Stimulated activated CD4-positive, alpha-beta T cell treated with anti-CD3 and anti-CD28 coated beads, Interleukin-12 subunit alpha, Interleukin-12 subunit beta, amount 100 ng/mL, for 24 hours (primary cell): ENCODE measurements around the gene DNAJC18.
"Not testable (repeated sequence)": the region's sequence is repeated elsewhere in the genome, so short reads cannot be mapped to it uniquely, and the experiment has no call there.

Experiments
- DNase-seq, 2 experiments: peaks; one replicate each; pipeline ENCODE4 v3.0.0-alpha.2; 2020; ENCODE audit warnings: low read depth in 2 of 2

DNAJC18 gene

GRCh38 chr5:139426203-139426885 lies 13.0 kb downstream of the DNAJC18 start:
- no peak for DNase-seq

GRCh38 chr5:139425497-139425896 lies 13.8 kb downstream of the DNAJC18 start:
- DNase-seq = no peak

GRCh38 chr5:139422307-139422893 lies 16.9 kb downstream of the DNAJC18 start:
- DNase-seq = no peak

- no peak for DNase-seq
These were observed 19.8 kb downstream of the DNAJC18 start for GRCh38 chr5:139419226-139420192.

GRCh38 chr5:139418793-139419192 lies 20.5 kb downstream of the DNAJC18 start:
- DNase-seq = no peak

- DNase-seq = no peak
These were observed 22.1 kb downstream of the DNAJC18 start for GRCh38 chr5:139417214-139417613.

- no peak for DNase-seq
These were observed 22.7 kb downstream of the DNAJC18 start for GRCh38 chr5:139416651-139417050.

- DNase-seq = no peak
These were observed 23.5 kb downstream of the DNAJC18 start for GRCh38 chr5:139415869-139416268.

GRCh38 chr5:139415221-139415861 lies 24.0 kb downstream of the DNAJC18 start:
- no peak for DNase-seq

GRCh38 chr5:139414581-139415130 lies 24.7 kb downstream of the DNAJC18 start:
- DNase-seq = no peak

GRCh38 chr5:139413963-139414362 lies 25.4 kb downstream of the DNAJC18 start:
- no peak for DNase-seq

- DNase-seq = no peak
These were observed 26.2 kb downstream of the DNAJC18 start for GRCh38 chr5:139413153-139413552.

- DNase-seq = no peak
These were observed 28.1 kb downstream of the DNAJC18 start for GRCh38 chr5:139410993-139411828.

GRCh38 chr5:139410121-139410992 lies 29.0 kb downstream of the DNAJC18 start:
- no peak for DNase-seq

GRCh38 chr5:139409116-139409515 lies 30.2 kb downstream of the DNAJC18 start:
- not testable (repeated sequence) for DNase-seq

- no peak for DNase-seq
These were observed 31.1 kb downstream of the DNAJC18 start for GRCh38 chr5:139408191-139408590.

GRCh38 chr5:139407517-139407916 lies 31.8 kb downstream of the DNAJC18 start:
- DNase-seq = no peak

GRCh38 chr5:139406963-139407362 lies 32.4 kb downstream of the DNAJC18 start:
- no peak for DNase-seq

- no peak for DNase-seq
These were observed 34.9 kb downstream of the DNAJC18 start for GRCh38 chr5:139404484-139404840.
